ENCODE measurements around the gene TBC1D22B.

GRCh38 chr6:37372116-37372515, 114.5 kb downstream of the TBC1D22B start:
- TF ChIP-seq POLR2A (IDR thresholded peaks at IDR 0.05) (no peak), POLR2AphosphoS5 (IDR thresholded peaks at IDR 0.05; ENCODE audit: insufficient read depth in 1 of 2, low read depth in 1 of 2) (no peak)
